GM21447 (cell line): Measurements from ENCODE around the gene GGA3.
A peak's percentile ranks its signal among the peaks of the same experiment; 100 is the strongest.
"Not testable (repeated sequence)": the region's sequence is repeated elsewhere in the genome, so short reads cannot be mapped to it uniquely, and the experiment has no call there.

ENCODE experiments used
- ATAC-seq: cut with Tn5 transposase; IDR thresholded peaks from one replicate; pipeline ENCODE4 v1.9.1; 2021; ENCODE audit not compliant: unreplicated experiment

GGA3 gene, protein sequence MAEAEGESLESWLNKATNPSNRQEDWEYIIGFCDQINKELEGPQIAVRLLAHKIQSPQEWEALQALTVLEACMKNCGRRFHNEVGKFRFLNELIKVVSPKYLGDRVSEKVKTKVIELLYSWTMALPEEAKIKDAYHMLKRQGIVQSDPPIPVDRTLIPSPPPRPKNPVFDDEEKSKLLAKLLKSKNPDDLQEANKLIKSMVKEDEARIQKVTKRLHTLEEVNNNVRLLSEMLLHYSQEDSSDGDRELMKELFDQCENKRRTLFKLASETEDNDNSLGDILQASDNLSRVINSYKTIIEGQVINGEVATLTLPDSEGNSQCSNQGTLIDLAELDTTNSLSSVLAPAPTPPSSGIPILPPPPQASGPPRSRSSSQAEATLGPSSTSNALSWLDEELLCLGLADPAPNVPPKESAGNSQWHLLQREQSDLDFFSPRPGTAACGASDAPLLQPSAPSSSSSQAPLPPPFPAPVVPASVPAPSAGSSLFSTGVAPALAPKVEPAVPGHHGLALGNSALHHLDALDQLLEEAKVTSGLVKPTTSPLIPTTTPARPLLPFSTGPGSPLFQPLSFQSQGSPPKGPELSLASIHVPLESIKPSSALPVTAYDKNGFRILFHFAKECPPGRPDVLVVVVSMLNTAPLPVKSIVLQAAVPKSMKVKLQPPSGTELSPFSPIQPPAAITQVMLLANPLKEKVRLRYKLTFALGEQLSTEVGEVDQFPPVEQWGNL

DNA sequence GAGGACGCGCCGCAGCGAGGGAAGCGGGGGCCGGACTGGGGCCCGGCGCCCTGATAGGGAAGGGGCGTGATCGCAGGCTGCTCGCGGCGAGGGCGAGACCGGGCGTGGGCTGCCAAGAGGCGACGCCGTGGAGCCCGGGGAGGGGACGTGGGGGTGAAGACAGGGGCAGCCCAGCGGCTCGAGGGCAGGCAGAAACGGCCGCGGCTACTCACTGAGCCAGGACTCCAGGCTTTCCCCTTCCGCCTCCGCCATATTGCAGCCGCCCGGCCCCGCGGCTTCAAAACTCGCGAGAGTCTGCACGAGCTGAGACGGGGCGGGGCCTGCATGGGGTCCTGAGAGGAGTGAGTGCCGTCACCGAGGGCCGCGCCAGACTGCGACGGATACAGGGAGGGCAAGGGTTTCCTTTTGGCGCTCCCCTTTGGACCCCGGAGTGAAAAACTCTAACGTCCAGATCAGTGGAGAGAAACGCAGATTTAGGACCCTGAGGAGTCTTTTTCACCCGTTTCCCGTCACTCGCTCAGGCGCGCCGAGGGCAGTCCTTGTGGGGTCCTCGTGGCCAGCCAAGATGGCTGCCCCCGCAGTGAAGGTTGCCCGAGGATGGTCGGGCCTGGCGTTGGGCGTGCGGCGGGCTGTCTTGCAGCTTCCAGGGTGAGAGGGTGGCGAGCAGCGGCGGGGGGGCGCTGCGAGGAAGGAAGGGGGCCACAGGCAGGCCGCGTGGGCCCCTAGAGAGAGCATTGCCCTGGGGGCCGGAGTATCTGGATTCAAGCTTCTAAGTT lies at the start of gene GGA3, which contains the start of gene MRPS7:
GGA3 (minus strand) TSS at position 271 of the 776 bp plus-strand sequence; CDS start at position 252, 19 bp downstream.
MRPS7 (plus strand) TSS at position 544 of the 776 bp plus-strand sequence; CDS start at position 566, 22 bp downstream.
- ATAC-seq = peak; percentile 86

- no peak for ATAC-seq
These were observed 47.6 kb upstream of the GGA3 start for GRCh38 chr17:75308732-75309629.

- no peak for ATAC-seq
These were observed 46.7 kb upstream of the GGA3 start for GRCh38 chr17:75307957-75308731.

GRCh38 chr17:75301502-75302206 lies 40.2 kb upstream of the GGA3 start:
- ATAC-seq = no peak

- no peak for ATAC-seq
These were observed 39.6 kb upstream of the GGA3 start for GRCh38 chr17:75301049-75301448.

GRCh38 chr17:75300280-75300679 lies 38.9 kb upstream of the GGA3 start:
- ATAC-seq = no peak

- ATAC-seq = peak; percentile 61
These were observed 34.1 kb upstream of the GGA3 start for GRCh38 chr17:75295201-75296158.

- not testable (repeated sequence) for ATAC-seq
These were observed 31.5 kb upstream of the GGA3 start for GRCh38 chr17:75292810-75293448.

GRCh38 chr17:75289832-75290337 lies 28.5 kb upstream of the GGA3 start:
- peak; percentile 36 for ATAC-seq

DNA sequence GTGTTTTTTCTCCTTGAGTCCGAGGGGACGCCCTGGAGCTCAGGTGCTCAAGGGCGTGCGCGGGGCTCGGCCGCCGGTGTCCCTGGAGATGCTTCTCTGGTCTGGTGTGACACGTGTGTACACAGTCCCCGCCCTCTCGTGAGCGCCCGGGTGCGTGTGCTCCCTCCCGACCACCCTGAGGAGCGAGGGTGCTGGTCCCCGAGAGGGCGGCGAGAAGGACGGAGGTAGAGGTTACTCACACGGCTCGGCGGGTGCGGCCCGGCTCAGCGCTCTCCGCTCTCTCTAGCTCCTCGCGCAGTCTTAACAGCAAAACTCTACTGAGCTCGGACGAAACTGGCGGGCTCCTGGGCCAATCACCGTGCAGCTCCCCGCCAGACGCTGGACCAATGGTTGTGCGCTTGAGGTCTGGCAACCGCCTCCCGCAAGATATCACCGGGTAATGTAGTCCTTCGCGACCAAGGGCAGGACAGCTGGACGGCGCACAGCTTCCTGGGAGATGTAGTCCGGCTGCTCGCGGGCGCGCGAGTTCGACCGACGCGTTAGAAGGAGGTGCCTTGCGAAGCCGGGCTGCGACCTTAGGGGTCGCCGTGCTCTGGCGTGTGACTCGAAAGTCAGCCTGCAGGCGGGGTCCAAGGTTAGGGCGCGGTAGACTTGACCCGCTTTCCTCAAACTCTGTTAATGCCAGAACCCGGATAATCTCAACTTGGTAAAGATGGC lies 27.9 kb upstream of the GGA3 start, which contains the start of gene SLC25A19:
SLC25A19 (minus strand) TSS at position 319 of the 717 bp plus-strand sequence. CDS start 2,669 bp downstream, outside the sequence.
- ATAC-seq = peak; percentile 89

- ATAC-seq = peak; percentile 8
These were observed 27.3 kb upstream of the GGA3 start for GRCh38 chr17:75288770-75289114.

- ATAC-seq = no peak
These were observed 27.0 kb upstream of the GGA3 start for GRCh38 chr17:75288359-75288758.

DNA sequence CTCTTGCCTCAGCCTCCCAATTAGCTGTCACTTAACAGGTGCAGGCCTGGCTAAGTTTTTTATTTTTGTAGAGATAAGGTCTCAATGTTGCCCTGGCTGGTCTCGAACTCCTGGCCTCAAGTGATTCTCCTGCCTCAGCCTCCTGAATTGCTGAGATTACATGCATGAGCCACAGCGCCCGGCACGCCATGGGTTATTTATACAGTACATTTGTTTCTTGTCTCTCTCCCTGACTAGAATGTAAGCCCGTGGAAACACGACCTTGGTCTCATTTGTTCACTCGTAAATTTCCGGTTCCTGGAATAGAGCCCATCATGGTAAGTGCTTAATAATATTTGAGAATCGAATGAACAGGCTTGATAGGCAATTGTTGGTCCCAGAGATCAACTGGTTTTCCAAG lies 25.8 kb upstream of the GGA3 start:
- no peak for ATAC-seq

GRCh38 chr17:75285123-75285522 lies 23.7 kb upstream of the GGA3 start:
- no peak for ATAC-seq

GRCh38 chr17:75280189-75280588 lies 18.8 kb upstream of the GGA3 start:
- ATAC-seq = not testable (repeated sequence)

GRCh38 chr17:75277664-75278071 lies 16.3 kb upstream of the GGA3 start:
- no peak for ATAC-seq
